Hepatocyte (in vitro differentiated cells): ENCODE results near the gene TOX3. TPM values are rescaled to one million over a fixed set of nuclear protein-coding genes. Genes with fewer than 3 reads are reported as not detected.

ENCODE experiments used
- DNase-seq: peaks from one replicate; pipeline ENCODE4 v3.0.0-alpha.2; 2016; ENCODE audit warnings: low spot score
- H2AFZ ChIP-seq: fragments of 200-600 bp; sonication (generic); 2 replicates; pipeline ENCODE4 v1.6.0; 2016; ENCODE audit warnings: antibody characterized with exemption, mild to moderate bottlenecking
- H3K27ac ChIP-seq: fragments of 200-600 bp; sonication (generic); 2 replicates; pipeline ENCODE4 v1.5.1; 2016; ENCODE audit warnings: mild to moderate bottlenecking
- H3K27me3 ChIP-seq: fragments of 200-600 bp; sonication (generic); 2 replicates; pipeline ENCODE4 v1.6.1; 2016
- H3K36me3 ChIP-seq: fragments of 200-600 bp; sonication (generic); replicated peaks from 2 replicates; pipeline ENCODE4 v1.5.1; 2016; ENCODE audit warnings: low read depth; ENCODE audit not compliant: insufficient read depth
- H3K4me1 ChIP-seq: fragments of 200-600 bp; sonication (generic); 2 replicates; pipeline ENCODE4 v1.5.1; 2016; ENCODE audit warnings: mild to moderate bottlenecking, moderate library complexity; ENCODE audit not compliant: insufficient read depth
- H3K4me2 ChIP-seq: fragments of 200-600 bp; sonication (generic); 2 replicates; pipeline ENCODE4 v1.6.0; 2016
- H3K4me3 ChIP-seq: fragments of 200-600 bp; sonication (generic); 2 replicates; pipeline ENCODE4 v1.5.1; 2016; ENCODE audit warnings: mild to moderate bottlenecking
- H3K79me2 ChIP-seq: fragments of 200-600 bp; sonication (generic); 2 replicates; pipeline ENCODE4 v1.6.0; 2017; ENCODE audit warnings: mild to moderate bottlenecking
- H3K9me2 ChIP-seq: fragments of 200-600 bp; sonication (generic); replicated peaks from 2 replicates; pipeline ENCODE4 v1.6.0; 2017; ENCODE audit warnings: mild to moderate bottlenecking; ENCODE audit not compliant: insufficient read depth
- H3K9me3 ChIP-seq: fragments of 200-600 bp; sonication (generic); 2 replicates; pipeline ENCODE4 v1.5.1; 2016; ENCODE audit warnings: low read depth, mild to moderate bottlenecking
- H4K20me1 ChIP-seq: fragments of 200-600 bp; sonication (generic); 2 replicates; pipeline ENCODE4 v1.6.0; 2016; ENCODE audit warnings: mild to moderate bottlenecking; ENCODE audit not compliant: insufficient read depth, poor library complexity, severe bottlenecking
- CTCF ChIP-seq: fragments of 200-600 bp; sonication (generic); IDR thresholded peaks from 2 replicates; pipeline ENCODE4 v1.5.1; 2016; ENCODE audit warnings: antibody characterized with exemption, mild to moderate bottlenecking; ENCODE audit not compliant: poor library complexity
- EZH2 ChIP-seq: fragments of 200-600 bp; sonication (generic); IDR thresholded peaks from 2 replicates; pipeline ENCODE4 v1.6.1; 2016; ENCODE audit warnings: antibody characterized with exemption, mild to moderate bottlenecking, borderline replicate concordance
- EZH2phosphoT487 ChIP-seq: fragments of 200-600 bp; sonication (generic); IDR thresholded peaks from one replicate; pipeline ENCODE4 v1.6.1; 2018; ENCODE audit warnings: antibody characterized with exemption, mild to moderate bottlenecking, low read depth, moderate library complexity; ENCODE audit not compliant: unreplicated experiment, severe bottlenecking
- WGBS: methylation state at CpG from one replicate; pipeline ENCODE4 v1.1.6; 2016; ENCODE audit warnings: low lambda C conversion rate; ENCODE audit errors: missing lambda C conversion rate; 5-methylcytosine and 5-hydroxymethylcytosine counted together
- polyA plus RNA-seq: library from polyadenylated mRNA; unstranded; fragments of >200 nt; fragmentation: Nextera tagmentation; extraction: Ambion mirVana; gene quantifications from 2 replicates; pipeline ENCODE4 v1.2.1, GENCODE V29; 2016
- total RNA-seq: library from RNA; depleted of rRNA; stranded (reverse); fragments of >200 nt; gene quantifications from 2 replicates; pipeline ENCODE4 v1.2.3, GENCODE V29; 2014

Gene TOX3
- total and polyA plus RNA-seq, 2 experiments from 2014 or later: 11.8 to 23.6 TPM

GRCh38 chr16:52466994-52467393, 79.9 kb downstream of the TOX3 start:
- no peaks in the 10 kb centered on the region for H3K27me3 ChIP-seq
- H3K27ac ChIP-seq: no peak overlapping the region
- no peaks in the 10 kb centered on the region for H3K9me2 ChIP-seq
- H3K9me3 ChIP-seq: no peaks in the 10 kb centered on the region
- TF ChIP-seq EZH2phosphoT487: no peak
- TF ChIP-seq CTCF: no peak
- no peak for TF ChIP-seq EZH2
- no peak for DNase-seq
- H3K4me2 ChIP-seq: no peak overlapping the region
- H4K20me1 ChIP-seq: no peaks in the 10 kb centered on the region
- WGBS: 83% methylated on average over 3 of the region's 3 CpGs
- no peak overlapping the region for H2AFZ ChIP-seq
- H3K36me3 ChIP-seq: no peaks in the 10 kb centered on the region
- H3K4me1 ChIP-seq: no peaks in the 10 kb centered on the region
- H3K79me2 ChIP-seq: peaks cover 17% of the 10 kb centered on the region
- H3K4me3 ChIP-seq: no peak overlapping the region

- Histone ChIP-seq H3K27ac (no peak overlapping the region), H2AFZ (no peak overlapping the region), H3K9me3 (no peaks in the 10 kb centered on the region), H3K27me3 (no peaks in the 10 kb centered on the region), H4K20me1 (no peaks in the 10 kb centered on the region), H3K4me3 (no peak overlapping the region), H3K9me2 (no peaks in the 10 kb centered on the region), H3K36me3 (no peaks in the 10 kb centered on the region), H3K4me2 (no peak overlapping the region), H3K79me2 (peaks cover 17% of the 10 kb centered on the region), H3K4me1 (no peaks in the 10 kb centered on the region)
- DNase-seq: no peak
- TF ChIP-seq EZH2 (no peak), EZH2phosphoT487 (no peak), CTCF (no peak)
- 95% methylated on average over 5 of the region's 5 CpGs for WGBS
Measured at GRCh38 chr16:52465711-52466267, 81.2 kb downstream of the TOX3 start.

- no peak overlapping the region for H3K27ac ChIP-seq
- no peaks in the 10 kb centered on the region for H3K4me1 ChIP-seq
- TF ChIP-seq CTCF (no peak), EZH2 (no peak), EZH2phosphoT487 (no peak)
Measured at GRCh38 chr16:52463904-52464303, 83.0 kb downstream of the TOX3 start.

GRCh38 chr16:52462816-52463215, 84.1 kb downstream of the TOX3 start:
- TF ChIP-seq CTCF: no peak
- TF ChIP-seq EZH2: no peak
- no peak for TF ChIP-seq EZH2phosphoT487
- no peak for DNase-seq
- Histone ChIP-seq H3K9me2 (no peaks in the 10 kb centered on the region), H3K9me3 (no peaks in the 10 kb centered on the region), H2AFZ (no peak overlapping the region), H3K4me1 (no peaks in the 10 kb centered on the region), H3K36me3 (no peaks in the 10 kb centered on the region), H3K4me2 (no peak overlapping the region), H3K4me3 (no peak overlapping the region), H3K79me2 (peaks cover 3% of the 10 kb centered on the region), H3K27ac (no peak overlapping the region), H4K20me1 (no peaks in the 10 kb centered on the region), H3K27me3 (no peaks in the 10 kb centered on the region)

More at GRCh38 chr16:52463904-52464303, 83.0 kb downstream of the TOX3 start:
- peaks cover 14% of the 10 kb centered on the region for H3K79me2 ChIP-seq
- DNase-seq: no peak
- no peak overlapping the region for H3K4me3 ChIP-seq
- H3K27me3 ChIP-seq: no peaks in the 10 kb centered on the region
- H2AFZ ChIP-seq: no peak overlapping the region
- no peaks in the 10 kb centered on the region for H3K9me2 ChIP-seq
- H3K36me3 ChIP-seq: no peaks in the 10 kb centered on the region
- 97% methylated on average over 8 of the region's 8 CpGs for WGBS
- H4K20me1 ChIP-seq: no peaks in the 10 kb centered on the region
- H3K9me3 ChIP-seq: no peaks in the 10 kb centered on the region
- H3K4me2 ChIP-seq: no peak overlapping the region
